Body of pancreas (tissue), 4 donors: Measurements from ENCODE around the gene ACSL5.

Experiments
- CTCF ChIP-seq, 7 experiments: fragments of 450-650 bp in 4 of 7; fragments of 200-600 bp in 3 of 7; sonication (generic) in 3 of 7; IDR thresholded peaks; one replicate each; pipeline ENCODE4 v1.5.1; 2016 to 2019; ENCODE audit warnings: antibody characterized with exemption in 7 of 7
- POLR2A ChIP-seq, 3 donors: fragments of 450-650 bp; IDR thresholded peaks; one replicate each; pipeline ENCODE4 v1.6.1; 2016; ENCODE audit warnings: antibody characterized with exemption in 3 of 3, mild to moderate bottlenecking in 2 of 3

GRCh38 chr10:112344261-112344660, 29.7 kb upstream of the ACSL5 start:
- TF ChIP-seq CTCF (IDR thresholded peaks at IDR 0.05) (no peak), POLR2A (IDR thresholded peaks at IDR 0.05) (no peak)
